GM19324 (cell line): ENCODE results near the gene BEST1.
"Not testable (repeated sequence)": the region's sequence is repeated elsewhere in the genome, so short reads cannot be mapped to it uniquely, and the experiment has no call there.

Experiments
- ATAC-seq: cut with Tn5 transposase; IDR thresholded peaks from one replicate; pipeline ENCODE4 v1.9.1; 2021; ENCODE audit warnings: mild to moderate bottlenecking, moderate library complexity; ENCODE audit not compliant: unreplicated experiment, low FRiP score

BEST1 gene

DNA sequence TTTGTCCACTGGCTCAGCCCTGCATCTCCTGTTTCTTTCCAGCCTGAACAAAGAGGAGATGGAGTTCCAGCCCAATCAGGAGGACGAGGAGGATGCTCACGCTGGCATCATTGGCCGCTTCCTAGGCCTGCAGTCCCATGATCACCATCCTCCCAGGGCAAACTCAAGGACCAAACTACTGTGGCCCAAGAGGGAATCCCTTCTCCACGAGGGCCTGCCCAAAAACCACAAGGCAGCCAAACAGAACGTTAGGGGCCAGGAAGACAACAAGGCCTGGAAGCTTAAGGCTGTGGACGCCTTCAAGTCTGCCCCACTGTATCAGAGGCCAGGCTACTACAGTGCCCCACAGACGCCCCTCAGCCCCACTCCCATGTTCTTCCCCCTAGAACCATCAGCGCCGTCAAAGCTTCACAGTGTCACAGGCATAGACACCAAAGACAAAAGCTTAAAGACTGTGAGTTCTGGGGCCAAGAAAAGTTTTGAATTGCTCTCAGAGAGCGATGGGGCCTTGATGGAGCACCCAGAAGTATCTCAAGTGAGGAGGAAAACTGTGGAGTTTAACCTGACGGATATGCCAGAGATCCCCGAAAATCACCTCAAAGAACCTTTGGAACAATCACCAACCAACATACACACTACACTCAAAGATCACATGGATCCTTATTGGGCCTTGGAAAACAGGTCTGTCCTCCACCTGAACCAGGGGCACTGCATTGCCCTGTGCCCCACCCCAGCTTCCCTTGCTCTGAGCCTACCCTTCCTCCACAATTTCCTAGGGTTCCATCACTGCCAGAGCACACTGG lies 12.3 kb downstream of the BEST1 start:
- ATAC-seq = no peak

DNA sequence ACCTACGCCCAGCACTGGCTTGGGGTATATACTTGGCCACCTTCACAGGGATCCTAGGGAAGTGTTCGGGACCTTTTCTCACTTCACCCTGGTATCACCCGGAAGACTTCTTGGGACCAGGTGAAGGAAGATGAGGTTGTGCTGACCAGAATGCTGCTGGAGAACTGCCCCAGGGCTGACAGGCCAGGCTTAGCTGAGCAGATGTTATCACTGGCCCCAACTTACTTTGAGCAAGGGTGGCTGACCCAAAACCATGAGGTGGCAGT lies 12.8 kb downstream of the BEST1 start:
- ATAC-seq = no peak

DNA sequence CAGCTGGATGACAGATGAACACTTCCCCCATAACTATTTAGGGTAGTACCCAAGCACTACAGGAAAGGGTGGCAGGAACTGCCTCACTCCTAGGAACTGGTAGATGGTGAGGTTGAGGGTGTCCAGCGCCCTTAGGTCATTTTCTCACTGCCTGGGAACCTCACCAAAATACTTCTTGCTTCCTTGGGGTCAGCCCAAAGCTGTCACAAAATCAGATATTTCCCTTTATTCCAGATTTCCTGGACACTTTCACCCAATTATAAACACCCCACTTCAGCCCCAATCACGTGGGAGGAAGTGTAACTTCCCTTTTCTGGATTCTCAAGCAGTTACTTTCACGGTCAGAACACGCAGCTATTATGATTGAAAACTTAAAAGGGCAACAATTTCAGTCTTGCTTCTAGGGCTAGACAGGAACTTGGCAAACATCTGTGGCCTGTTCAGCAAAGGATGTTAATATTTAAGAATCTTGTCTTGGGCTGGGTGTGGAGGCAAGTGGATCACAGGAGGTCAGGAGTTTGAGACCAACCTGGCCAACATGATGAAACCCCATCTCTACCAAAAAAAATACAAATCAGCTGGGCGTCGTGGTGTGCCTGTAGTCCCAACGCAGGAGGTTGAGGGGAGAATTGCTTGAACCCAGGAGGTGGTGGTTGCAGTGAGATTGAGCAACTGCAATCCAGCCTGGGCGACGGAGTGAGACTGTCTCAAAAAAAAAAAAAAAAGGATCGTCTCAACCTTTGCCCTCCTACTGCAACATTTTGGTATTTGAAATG lies 13.3 kb downstream of the BEST1 start:
- no peak for ATAC-seq

DNA sequence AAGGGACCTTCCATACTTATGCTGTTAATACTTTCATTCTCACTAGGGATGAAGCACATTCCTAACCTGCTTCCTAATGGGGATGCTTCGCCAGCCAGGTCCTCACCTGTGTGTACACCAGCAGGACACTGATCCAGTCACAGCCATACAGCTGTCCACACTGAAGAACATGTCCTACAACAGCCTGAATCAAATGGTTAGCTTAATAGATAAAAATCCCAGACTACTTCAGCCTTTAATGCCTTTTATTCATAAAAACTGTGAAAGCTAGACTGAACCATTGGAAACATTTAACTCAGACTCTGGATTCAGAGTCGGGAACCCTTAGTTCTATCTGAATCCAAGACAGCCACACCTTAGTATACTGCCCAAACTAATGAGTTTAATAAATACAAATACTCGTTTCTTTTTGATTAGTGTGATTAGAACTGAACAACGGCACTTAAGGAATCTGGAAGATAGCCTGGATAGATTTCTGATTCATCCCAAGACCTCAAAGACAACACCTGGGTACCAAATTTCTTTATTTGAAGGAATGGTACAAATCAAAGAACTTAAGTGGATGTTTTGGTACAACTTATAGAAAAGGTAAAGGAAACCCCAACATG lies 14.0 kb downstream of the BEST1 start:
- no peak for ATAC-seq

DNA sequence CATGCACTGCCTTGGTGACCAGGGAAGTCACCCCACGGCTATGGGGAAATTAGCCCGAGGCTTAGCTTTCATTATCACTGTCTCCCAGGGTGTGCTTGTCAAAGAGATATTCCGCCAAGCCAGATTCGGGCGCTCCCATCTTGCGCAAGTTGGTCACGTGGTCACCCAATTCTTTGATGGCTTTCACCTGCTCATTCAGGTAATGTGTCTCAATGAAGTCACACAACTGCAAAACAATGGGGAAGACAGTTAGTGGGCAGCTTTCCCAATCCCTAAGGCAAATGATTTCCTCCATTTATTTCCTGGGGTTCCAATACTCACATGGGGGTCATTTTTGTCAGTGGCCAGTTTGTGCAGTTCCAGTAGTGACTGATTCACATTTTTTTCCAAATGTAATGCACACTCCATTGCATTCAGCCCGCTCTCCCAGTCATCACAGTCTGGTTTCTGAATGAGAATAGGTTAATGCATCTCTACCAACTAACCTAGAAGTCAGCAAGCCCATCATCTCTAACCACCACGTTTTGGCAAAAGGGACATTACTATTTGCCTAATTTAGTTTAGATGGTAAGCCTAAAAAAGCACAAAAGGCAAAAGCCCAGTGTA lies 14.6 kb downstream of the BEST1 start:
- not testable (repeated sequence) for ATAC-seq

DNA sequence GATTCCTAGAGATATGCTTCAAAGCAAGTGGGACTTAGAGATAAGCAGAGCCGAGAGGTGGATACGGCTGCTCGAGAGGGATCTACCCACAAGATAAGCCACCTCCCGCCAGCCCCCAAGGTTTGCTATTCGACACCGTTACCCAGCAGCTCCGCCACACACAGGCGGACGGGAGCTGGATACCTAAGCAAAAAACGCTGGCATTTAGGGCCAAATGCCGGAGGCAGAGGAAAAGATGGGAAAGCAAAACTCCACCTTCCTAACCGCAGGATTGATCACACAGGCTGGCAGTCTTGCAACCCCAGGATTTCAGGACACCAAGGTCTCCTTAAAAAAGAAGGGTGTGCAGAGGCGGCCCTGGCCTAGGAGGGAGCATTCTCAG lies 16.6 kb downstream of the BEST1 start:
- ATAC-seq = no peak

DNA sequence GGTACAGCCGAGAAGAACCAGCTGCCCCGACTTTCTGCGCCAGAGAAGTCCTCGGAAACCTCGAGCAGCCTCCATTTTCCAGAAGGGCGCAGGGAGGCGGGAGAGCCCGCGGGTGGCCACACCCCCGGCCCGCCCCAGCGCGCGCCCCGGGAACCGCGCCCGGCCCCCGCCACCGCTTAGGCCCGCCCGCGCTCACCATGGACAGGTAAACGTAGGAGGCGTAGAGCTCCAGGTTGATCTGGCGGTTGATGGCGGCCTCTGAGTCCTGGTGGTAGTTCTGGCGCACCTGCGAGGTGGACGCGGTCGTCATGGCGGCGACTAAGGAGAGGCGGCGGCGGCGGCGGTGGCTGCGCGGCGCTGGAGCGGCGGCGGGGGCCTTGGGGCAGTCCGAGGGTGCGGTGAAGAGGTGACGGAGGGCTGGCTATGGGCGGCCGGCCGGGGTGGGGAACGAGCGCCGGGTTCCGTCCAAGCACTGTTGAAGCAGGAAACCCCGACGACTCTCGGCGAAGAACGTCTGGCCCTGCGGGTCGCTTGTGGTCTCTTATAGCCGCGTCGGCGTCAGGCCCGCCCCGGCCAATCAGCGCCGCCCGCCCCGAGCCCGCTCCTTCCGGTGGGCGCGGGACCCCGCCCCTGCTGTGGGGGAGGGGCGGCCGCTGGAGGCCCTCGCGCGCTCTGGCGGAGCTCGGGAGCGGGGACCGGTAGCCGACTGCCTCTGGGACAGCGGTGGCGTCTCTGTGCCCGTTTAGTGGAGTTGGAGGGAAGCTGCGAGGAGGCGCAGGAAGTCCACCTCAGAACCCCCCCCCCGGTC lies 17.2 kb downstream of the BEST1 start, which contains the start of gene FTH1:
TSS of gene FTH1 (minus strand) at position 519 of the 808 bp plus-strand sequence. CDS start at position 310, 209 bp downstream.
- peak; percentile 77 for ATAC-seq

DNA sequence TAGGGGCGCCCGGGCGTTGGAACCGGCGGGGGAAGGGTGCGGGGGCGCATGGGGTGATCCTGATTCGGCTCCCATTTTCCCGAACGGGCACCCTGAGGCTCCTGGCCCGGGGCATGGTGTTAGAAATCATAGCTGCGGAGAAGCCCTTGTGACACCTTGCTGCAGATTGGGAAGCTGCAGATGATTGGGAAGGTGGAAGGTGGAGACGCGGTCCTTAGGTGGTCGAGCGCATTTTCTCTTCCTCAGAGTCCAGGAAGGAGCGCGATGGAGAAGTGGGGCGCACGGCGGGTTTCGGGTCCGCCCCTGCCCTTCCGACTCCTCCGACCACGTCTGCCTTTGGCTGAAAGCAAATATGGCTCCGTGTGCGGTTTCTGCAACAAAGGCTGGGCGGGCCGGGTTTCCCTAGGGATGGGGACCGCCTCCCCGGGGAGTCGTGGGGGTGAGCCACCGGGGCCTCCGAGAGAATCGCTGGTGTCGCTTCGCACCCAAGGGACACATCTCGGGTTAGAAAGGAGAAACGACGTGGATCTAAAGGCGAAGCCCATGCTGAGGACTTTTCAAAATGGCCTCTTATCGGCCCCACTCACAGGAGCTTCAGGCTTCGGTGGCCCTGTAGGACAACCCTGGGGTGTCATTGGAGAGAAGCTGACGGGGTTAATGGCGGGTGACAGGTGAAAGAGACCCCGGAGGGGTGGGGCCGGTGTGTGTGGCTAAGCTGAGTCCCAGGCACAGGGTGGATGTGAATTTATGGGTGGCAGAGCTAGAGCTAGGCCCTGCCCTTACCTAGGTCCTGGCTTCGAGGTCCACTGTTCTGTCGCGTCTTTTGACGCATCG lies 18.0 kb downstream of the BEST1 start:
- peak; percentile 39 for ATAC-seq

DNA sequence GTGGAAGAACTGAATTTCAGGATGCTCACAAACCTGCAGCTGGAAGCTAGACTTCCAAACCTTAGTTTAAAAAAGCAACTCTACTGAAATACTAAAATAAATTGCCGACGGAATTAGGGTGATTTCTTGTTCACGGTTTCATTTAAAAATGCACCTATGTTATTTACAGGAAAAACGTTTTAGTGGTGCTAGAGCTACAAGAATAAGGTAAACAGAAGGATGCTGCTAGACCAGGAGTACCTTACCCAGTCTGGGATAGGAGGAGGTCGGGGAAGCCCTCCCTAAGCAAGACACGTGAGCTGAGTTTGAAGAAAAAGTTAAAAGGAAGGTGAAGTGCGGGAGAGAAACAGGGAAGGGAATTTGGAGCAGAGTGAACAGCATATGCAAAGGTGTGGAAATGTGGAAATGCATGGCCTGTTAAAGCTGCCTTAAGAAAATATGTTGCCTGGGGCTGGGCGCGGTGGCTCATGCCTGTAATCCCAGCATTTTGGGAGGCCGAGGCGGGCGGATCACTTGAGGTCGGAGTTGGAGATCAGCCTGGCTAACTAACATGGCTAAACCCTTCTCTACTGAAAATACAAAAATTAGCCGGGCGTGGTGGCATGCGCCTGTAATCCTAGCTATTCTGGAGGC lies 18.7 kb downstream of the BEST1 start:
- no peak for ATAC-seq

DNA sequence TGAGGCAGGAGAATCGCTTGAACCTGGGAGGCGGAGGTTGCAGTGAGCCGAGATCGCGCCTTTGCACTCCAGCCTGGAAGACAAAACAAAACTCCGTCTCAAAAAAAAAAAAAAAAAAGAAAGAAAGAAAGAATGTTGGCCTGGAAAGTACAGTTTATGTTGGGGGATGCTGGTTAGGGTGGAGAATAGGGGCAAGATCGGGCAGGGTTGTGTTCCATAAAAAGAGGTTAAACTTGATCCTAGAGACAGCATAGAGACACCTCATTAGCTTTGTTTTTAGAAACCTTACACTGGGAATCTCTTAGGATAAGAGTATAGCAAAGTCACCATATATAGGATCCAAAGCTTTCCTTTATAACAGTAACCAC lies 19.2 kb downstream of the BEST1 start:
- ATAC-seq = no peak

DNA sequence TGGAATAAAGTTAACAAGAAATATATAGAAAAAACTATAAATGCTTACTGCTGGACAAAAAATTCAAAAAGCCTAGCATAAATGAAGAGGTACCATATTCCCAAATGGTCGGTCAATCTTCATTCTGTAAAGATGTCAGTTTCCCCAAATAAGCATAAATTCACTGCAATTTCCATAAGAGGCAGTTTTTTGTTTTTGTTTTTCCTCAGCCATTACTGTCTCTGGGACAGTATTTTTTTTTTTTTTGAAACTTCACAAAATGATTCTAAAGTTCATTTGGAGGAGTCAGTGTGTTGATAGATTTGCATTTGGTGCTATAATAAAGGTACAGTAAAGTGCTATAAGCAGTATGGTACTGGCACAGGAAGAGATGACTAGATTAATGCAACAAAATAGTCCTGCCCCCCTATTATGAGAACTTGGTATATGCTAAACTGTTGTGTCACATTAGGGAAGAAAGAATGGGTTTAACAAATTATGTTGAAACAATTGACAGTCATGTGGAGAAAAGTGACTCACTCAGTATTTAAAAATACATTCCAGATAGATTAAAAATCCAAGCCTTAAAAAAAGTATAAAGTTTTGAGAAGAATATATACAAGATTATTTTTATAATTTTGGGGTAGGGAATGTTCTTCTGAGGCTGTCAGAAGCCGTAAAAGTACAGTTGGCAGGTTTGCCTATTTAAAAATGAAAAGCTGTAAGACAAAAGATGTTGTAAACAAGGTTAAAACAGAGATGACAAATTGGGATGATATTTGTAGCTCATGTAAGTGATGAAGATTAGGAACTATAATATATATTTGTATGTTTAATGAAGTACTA lies 19.9 kb downstream of the BEST1 start:
- ATAC-seq = no peak

DNA sequence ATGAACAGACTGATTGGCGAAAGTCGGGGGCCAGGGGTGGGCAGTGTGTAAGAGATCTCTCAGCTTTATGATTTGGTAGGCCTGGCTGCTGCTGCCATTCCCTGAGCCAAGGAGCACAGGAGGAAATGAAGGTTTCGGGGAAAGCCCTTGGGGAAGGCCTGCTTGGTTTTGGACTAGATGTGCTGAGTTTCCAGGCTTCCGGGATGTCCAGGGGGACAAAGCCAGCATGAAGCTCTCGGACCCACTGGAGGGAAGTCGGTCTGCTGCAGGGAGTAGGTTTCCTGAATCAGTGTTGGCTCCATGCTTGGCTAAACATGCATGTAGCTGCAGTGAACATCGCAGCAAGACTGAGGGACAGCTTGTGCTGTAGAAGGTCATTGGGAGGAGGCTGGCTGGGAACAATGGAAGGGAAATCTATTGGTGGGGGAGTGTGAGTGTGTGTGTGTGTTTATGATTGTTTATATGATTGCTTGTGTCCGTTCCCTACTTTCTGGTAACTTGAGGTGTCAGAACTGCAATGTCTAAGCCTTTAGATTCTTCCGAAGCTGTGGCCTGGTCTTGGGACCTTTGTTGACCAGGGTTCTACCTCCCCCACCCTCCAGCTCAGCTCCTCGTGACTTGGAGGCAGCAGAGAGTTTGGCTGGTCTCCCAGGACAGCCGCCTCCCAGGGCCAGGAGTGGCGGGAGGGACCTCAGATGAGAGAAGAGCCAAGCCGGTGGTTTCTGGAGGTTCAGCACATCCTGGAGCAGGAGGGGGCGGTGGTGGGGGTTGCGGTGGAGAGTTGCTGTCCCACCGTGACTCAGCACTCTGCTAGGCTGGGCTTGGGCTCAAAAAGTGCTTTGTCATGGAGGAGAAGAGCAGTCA lies 21.3 kb downstream of the BEST1 start:
- ATAC-seq = no peak

DNA sequence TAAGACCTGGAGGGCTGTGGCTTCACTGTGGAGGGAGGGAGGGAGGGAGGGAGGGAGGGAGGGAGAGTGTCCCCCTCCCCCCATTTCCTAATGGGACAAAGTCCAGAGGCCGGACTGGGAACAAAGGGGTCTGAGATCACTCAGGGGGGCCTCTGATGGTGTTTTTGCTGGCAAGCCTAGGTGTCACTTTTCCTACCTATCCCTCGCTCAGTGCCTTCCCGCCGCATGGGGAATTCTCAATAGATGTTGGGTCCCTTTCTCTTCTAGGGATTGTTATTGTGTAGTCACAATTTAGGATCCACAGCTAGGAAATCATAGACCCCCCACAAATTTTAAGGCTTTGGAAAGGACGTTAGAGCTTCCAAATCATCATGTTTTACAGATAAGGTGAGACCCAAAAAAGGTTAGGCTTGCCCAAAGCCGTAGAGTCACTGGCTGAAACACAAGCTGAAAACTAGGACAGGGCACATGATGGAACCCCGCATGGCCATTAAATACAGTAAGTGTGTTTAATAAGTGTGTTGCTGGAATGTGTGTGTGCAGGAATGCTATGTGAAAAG lies 22.0 kb downstream of the BEST1 start:
- no peak for ATAC-seq

DNA sequence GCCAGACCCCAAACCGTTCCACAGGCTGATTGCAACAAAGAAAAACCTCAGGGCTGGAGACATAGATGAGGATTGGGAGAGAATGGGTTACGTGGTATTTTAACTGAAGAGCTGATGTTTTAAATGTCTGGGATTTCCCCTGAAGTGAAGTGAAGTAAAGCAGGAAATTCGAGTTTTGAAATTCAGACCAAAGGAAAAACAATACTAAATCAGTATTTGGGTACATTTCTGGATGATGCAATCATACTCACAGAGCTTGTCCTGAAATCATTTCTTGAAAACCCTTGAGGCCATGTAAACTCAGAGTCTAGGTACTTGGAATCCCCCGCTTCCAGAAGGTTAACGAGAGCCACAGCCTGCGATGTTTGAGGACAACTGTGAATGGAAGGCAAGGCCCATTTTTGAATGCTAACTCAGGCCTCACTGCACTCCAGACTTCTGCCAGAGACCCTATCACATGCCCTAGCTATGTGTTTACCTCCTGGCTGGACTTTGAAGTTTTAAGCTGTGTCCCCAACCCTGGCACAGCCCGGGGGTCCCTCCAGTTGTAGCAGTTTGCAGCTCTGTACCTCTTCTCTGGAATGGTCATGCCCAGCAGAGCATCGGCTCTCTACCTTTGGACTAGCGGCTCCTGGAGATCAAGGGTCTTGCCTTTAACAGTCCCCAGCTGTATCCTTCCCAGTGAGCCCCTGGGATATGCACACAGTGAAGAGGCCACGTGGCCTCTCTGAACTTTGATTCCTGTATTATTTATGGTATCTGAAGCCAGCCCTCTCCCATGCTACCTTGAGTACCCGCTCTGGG lies 22.7 kb downstream of the BEST1 start:
- no peak for ATAC-seq

DNA sequence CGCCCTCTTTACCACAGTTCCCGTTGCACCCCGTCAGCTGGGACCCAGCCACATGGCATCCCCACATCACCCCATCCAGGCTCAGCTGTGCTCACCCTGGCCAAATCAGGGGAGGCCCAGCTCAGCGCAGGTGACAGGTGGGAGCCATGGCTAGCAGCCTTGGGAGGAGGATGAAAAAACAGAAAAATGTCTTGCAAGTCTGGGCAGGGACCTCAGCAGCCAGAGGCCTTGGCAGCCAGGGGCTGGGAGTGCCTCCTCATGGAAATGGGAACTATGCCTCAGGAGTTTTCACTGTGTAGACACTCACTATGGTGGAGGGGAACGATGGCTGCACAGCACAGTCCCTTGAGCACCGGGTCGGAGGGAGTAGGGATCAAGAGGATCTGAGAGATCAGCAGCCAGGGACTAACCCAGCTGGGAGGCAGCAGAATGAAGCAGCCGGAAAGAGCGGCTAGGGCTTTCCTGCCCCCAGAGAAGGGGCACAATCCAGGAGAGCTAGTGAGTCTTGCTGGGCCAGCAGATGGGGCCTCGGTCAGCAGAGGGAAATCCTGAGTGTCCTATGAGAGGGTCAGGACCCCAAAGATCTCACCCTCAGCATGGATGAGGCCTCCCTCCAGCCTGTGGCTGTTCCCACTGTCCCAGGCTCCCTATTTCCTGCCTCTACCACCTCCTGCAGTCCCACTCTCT lies 23.5 kb downstream of the BEST1 start:
- no peak for ATAC-seq
